ENCODE results near the gene ITFG2.

The ITFG2 gene

DNA sequence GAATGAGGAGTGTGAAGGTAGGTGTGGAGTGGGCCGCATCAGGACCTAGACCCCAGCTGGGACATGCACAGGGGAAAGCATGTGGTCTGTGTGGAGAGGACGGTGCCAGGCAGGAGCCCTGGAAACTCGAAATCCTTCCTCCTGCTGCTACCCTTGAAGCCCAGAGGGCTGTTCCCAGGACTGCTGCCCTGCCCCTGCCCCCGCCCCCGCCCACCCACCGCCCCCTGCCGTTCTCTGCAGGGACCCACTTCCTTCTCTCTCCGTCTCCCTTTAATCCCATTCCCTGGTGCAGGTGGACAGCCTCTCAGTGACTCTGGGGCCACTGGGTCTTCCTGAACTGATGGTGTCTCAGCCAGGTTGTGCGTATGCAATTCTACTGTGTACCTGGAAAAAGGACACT lies 8.0 kb downstream of the ITFG2 start:
- no peak overlapping the region for H3K4me3 ChIP-seq
- TF ChIP-seq, protein P1, sequence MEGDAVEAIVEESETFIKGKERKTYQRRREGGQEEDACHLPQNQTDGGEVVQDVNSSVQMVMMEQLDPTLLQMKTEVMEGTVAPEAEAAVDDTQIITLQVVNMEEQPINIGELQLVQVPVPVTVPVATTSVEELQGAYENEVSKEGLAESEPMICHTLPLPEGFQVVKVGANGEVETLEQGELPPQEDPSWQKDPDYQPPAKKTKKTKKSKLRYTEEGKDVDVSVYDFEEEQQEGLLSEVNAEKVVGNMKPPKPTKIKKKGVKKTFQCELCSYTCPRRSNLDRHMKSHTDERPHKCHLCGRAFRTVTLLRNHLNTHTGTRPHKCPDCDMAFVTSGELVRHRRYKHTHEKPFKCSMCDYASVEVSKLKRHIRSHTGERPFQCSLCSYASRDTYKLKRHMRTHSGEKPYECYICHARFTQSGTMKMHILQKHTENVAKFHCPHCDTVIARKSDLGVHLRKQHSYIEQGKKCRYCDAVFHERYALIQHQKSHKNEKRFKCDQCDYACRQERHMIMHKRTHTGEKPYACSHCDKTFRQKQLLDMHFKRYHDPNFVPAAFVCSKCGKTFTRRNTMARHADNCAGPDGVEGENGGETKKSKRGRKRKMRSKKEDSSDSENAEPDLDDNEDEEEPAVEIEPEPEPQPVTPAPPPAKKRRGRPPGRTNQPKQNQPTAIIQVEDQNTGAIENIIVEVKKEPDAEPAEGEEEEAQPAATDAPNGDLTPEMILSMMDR (IDR thresholded peaks at IDR 0.05): no peak
- H3K4me1 ChIP-seq: no peaks in the 10 kb centered on the region
- no peaks in the 10 kb centered on the region for H3K27me3 ChIP-seq
- H3K36me3 ChIP-seq: peaks cover 51 to 92% (median 69%) of the 10 kb centered on the region in 3 donors
- no peaks in the 10 kb centered on the region for H3K9me3 ChIP-seq
- no peak overlapping the region for H3K27ac ChIP-seq
- DNase-seq: no peak
- intact Hi-C loops (cut with DNase I; ENCODE audit: low total_unique reads): no loop called here

DNA sequence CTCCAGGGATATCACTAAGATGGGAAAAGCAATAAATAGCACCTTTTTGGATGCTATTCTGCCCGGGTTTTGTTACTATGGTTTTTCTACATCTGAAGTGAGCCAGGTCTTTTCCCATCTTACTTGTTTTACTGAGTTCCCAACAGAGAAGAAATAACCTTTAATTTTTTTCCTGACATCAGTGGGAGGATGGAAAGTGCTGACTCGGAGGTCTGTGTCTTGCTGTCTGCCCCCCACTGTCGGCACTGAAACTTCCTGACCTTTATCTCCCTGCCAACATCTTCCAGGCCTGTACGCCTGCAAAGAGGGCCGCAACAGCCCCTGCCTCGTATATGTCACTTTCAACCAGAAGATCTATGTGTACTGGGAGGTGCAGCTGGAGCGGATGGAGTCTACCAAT lies 11.0 kb downstream of the ITFG2 start:
- H3K36me3 ChIP-seq: peaks cover 69 to 100% (median 89%) of the 10 kb centered on the region in 3 donors

GRCh38 chr12:2824541-2824940 lies 12.1 kb downstream of the ITFG2 start:
- Histone ChIP-seq H3K27me3 (no peaks in the 10 kb centered on the region), H3K4me3 (no peak overlapping the region), H3K9me3 (no peaks in the 10 kb centered on the region), H3K27ac (no peak overlapping the region), H3K4me1 (no peaks in the 10 kb centered on the region), H3K36me3 (peaks cover 70 to 100% (median 84%) of the 10 kb centered on the region in 3 donors)
- TF ChIP-seq, protein P1 (IDR thresholded peaks at IDR 0.05): no peak
- intact Hi-C loops (cut with DNase I; ENCODE audit: low total_unique reads): no loop called here
- no peak for DNase-seq

More for the DNA sequence above, 11.0 kb downstream of the ITFG2 start:
- no peaks in the 10 kb centered on the region for H3K4me1 ChIP-seq
- TF ChIP-seq, protein P1 (IDR thresholded peaks at IDR 0.05): no peak
- no peaks in the 10 kb centered on the region for H3K9me3 ChIP-seq
- no peak overlapping the region for H3K27ac ChIP-seq
- intact Hi-C loops (cut with DNase I; ENCODE audit: low total_unique reads): no loop called here
- no peaks in the 10 kb centered on the region for H3K27me3 ChIP-seq
- H3K4me3 ChIP-seq: no peak overlapping the region
- no peak for DNase-seq

GRCh38 chr12:2825132-2825531 lies 12.7 kb downstream of the ITFG2 start:
- intact Hi-C loops (cut with DNase I; ENCODE audit: low total_unique reads): no loop called here

GRCh38 chr12:2826036-2826435 lies 13.6 kb downstream of the ITFG2 start:
- Histone ChIP-seq H3K27me3 (no peaks in the 10 kb centered on the region), H3K9me3 (no peaks in the 10 kb centered on the region), H3K4me1 (no peaks in the 10 kb centered on the region), H3K36me3 (peaks cover 71 to 99% (median 72%) of the 10 kb centered on the region in 3 donors), H3K27ac (no peak overlapping the region), H3K4me3 (no peak overlapping the region)
- TF ChIP-seq, protein P1 (IDR thresholded peaks at IDR 0.05): no peak
- DNase-seq: no peak
- intact Hi-C loops (cut with DNase I; ENCODE audit: low total_unique reads): no loop called here

More at GRCh38 chr12:2825132-2825531, 12.7 kb downstream of the ITFG2 start:
- TF ChIP-seq, protein P1 (IDR thresholded peaks at IDR 0.05): no peak
- Histone ChIP-seq H3K9me3 (no peaks in the 10 kb centered on the region), H3K36me3 (peaks cover 71 to 100% (median 80%) of the 10 kb centered on the region in 3 donors), H3K27ac (no peak overlapping the region), H3K4me3 (no peak overlapping the region), H3K27me3 (no peaks in the 10 kb centered on the region), H3K4me1 (no peaks in the 10 kb centered on the region)
- DNase-seq: no peak
